ENCODE results near the gene CD101.

The CD101 gene

GRCh38 chr1:116987256-116987555 lies 14.4 kb upstream of the CD101 start:
- Histone ChIP-seq H3K9me3 (ENCODE audit: control insufficient read depth in 1 of 2, low read length in 2 of 2) (no peaks in the 10 kb centered on the region), H3K27ac (ENCODE audit: low read length) (no peak overlapping the region), H3K4me1 (ENCODE audit: control insufficient read depth in 1 of 2, insufficient read depth in 2 of 2, low read length in 2 of 2) (peaks cover 9 to 23% of the 10 kb centered on the region in 2 donors), H3K27me3 (ENCODE audit: low read depth, low read length) (no peaks in the 10 kb centered on the region), H3K36me3 (ENCODE audit: control insufficient read depth in 1 of 2, insufficient read depth in 2 of 2, low read length in 2 of 2) (peaks cover 0 to 13% of the 10 kb centered on the region in 2 donors), H3K4me3 (ENCODE audit: low read depth in 1 of 2, low read length in 2 of 2) (no peak overlapping the region)

- H3K9me3 ChIP-seq (ENCODE audit: control insufficient read depth in 1 of 2, low read length in 2 of 2) = no peaks in the 10 kb centered on the region
- H3K36me3 ChIP-seq (ENCODE audit: control insufficient read depth in 1 of 2, insufficient read depth in 2 of 2, low read length in 2 of 2) = peaks cover 0 to 18% of the 10 kb centered on the region in 2 donors
- no peak overlapping the region for H3K4me3 ChIP-seq (ENCODE audit: low read depth in 1 of 2, low read length in 2 of 2)
- no peak overlapping the region for H3K27ac ChIP-seq (ENCODE audit: low read length)
- H3K4me1 ChIP-seq (ENCODE audit: control insufficient read depth in 1 of 2, insufficient read depth in 2 of 2, low read length in 2 of 2) = peaks cover 9 to 23% of the 10 kb centered on the region in 2 donors
- H3K27me3 ChIP-seq (ENCODE audit: low read depth, low read length) = no peaks in the 10 kb centered on the region
Observed at GRCh38 chr1:116988248-116988647, 13.3 kb upstream of the CD101 start.

DNA sequence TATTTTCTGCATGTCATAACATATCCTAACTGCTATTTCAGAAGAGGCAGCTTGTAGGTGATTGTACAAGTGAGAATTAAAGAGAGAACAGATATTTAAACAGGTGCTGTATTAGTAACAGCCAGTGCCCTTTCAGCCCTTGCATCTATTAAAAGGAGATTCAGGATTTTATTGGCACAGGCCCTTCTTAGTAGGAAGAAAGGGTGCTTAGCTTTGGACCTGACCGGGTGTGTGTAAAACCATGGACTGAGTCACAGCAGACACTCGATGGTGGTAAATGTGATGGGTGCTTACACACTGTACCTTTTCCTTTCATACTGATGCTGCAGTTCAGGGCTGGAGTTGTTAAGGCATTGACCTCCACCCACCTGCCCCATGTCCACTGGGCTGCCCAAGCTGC lies 12.7 kb upstream of the CD101 start:
- Histone ChIP-seq H3K4me1 (ENCODE audit: control insufficient read depth in 1 of 2, insufficient read depth in 2 of 2, low read length in 2 of 2) (peaks cover 9 to 23% of the 10 kb centered on the region in 2 donors), H3K27ac (ENCODE audit: low read length) (no peak overlapping the region), H3K9me3 (ENCODE audit: control insufficient read depth in 1 of 2, low read length in 2 of 2) (no peaks in the 10 kb centered on the region), H3K27me3 (ENCODE audit: low read depth, low read length) (no peaks in the 10 kb centered on the region), H3K4me3 (ENCODE audit: low read depth in 1 of 2, low read length in 2 of 2) (no peak overlapping the region), H3K36me3 (ENCODE audit: control insufficient read depth in 1 of 2, insufficient read depth in 2 of 2, low read length in 2 of 2) (peaks cover 0 to 18% of the 10 kb centered on the region in 2 donors)

- Histone ChIP-seq H3K4me3 (ENCODE audit: low read depth in 1 of 2, low read length in 2 of 2) (no peak overlapping the region), H3K36me3 (ENCODE audit: control insufficient read depth in 1 of 2, insufficient read depth in 2 of 2, low read length in 2 of 2) (peaks cover 0 to 18% of the 10 kb centered on the region in 2 donors), H3K4me1 (ENCODE audit: control insufficient read depth in 1 of 2, insufficient read depth in 2 of 2, low read length in 2 of 2) (peaks cover 9 to 17% of the 10 kb centered on the region in 2 donors), H3K27ac (ENCODE audit: low read length) (no peak overlapping the region), H3K9me3 (ENCODE audit: control insufficient read depth in 1 of 2, low read length in 2 of 2) (no peaks in the 10 kb centered on the region), H3K27me3 (ENCODE audit: low read depth, low read length) (no peaks in the 10 kb centered on the region)
Observed at GRCh38 chr1:116989835-116990234, 11.7 kb upstream of the CD101 start.

- Histone ChIP-seq H3K27ac (ENCODE audit: low read length) (peak overlapping the region; percentile 32), H3K4me1 (ENCODE audit: control insufficient read depth in 1 of 2, insufficient read depth in 2 of 2, low read length in 2 of 2) (peaks cover 9 to 13% of the 10 kb centered on the region in 2 donors), H3K27me3 (ENCODE audit: low read depth, low read length) (no peaks in the 10 kb centered on the region), H3K36me3 (ENCODE audit: control insufficient read depth in 1 of 2, insufficient read depth in 2 of 2, low read length in 2 of 2) (peaks cover 0 to 18% of the 10 kb centered on the region in 2 donors), H3K4me3 (ENCODE audit: low read depth in 1 of 2, low read length in 2 of 2) (no peak overlapping the region), H3K9me3 (ENCODE audit: control insufficient read depth in 1 of 2, low read length in 2 of 2) (no peaks in the 10 kb centered on the region)
Observed at GRCh38 chr1:116990612-116991151, 10.9 kb upstream of the CD101 start.

GRCh38 chr1:116991171-116991845 lies 10.3 kb upstream of the CD101 start:
- H3K9me3 ChIP-seq (ENCODE audit: control insufficient read depth in 1 of 2, low read length in 2 of 2) = no peaks in the 10 kb centered on the region
- H3K4me1 ChIP-seq (ENCODE audit: control insufficient read depth in 1 of 2, insufficient read depth in 2 of 2, low read length in 2 of 2) = peaks cover 9 to 13% of the 10 kb centered on the region in 2 donors
- no peak overlapping the region for H3K4me3 ChIP-seq (ENCODE audit: low read depth in 1 of 2, low read length in 2 of 2)
- no peaks in the 10 kb centered on the region for H3K27me3 ChIP-seq (ENCODE audit: low read depth, low read length)
- H3K36me3 ChIP-seq (ENCODE audit: control insufficient read depth in 1 of 2, insufficient read depth in 2 of 2, low read length in 2 of 2) = peaks cover 0 to 17% of the 10 kb centered on the region in 2 donors
- peak overlapping the region; percentile 32 for H3K27ac ChIP-seq (ENCODE audit: low read length)

DNA sequence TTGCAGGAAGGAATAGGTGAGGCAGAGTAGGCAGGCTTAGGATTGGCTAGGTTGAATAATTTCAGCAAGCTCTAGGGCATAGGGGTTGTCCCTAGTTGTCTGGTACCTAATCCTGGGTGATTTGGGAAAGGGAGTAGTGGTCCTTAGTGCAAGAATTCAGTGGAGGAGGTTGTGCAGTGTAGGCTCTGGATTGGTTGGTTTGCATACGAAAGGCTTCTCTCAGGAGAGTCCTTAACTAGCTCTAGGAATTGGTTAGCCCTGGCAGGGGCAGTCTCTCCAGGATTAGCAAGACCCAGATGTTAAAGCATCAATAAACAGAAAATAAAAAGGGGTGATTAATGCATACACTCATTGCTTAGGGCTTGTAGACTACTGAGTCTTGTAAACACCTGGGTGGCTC lies 9.6 kb upstream of the CD101 start:
- no peak overlapping the region for H3K4me3 ChIP-seq (ENCODE audit: low read depth in 1 of 2, low read length in 2 of 2)
- peaks cover 0 to 12% of the 10 kb centered on the region in 2 donors for H3K36me3 ChIP-seq (ENCODE audit: control insufficient read depth in 1 of 2, insufficient read depth in 2 of 2, low read length in 2 of 2)
- H3K27ac ChIP-seq (ENCODE audit: low read length) = no peak overlapping the region
- no peaks in the 10 kb centered on the region for H3K9me3 ChIP-seq (ENCODE audit: control insufficient read depth in 1 of 2, low read length in 2 of 2)
- H3K27me3 ChIP-seq (ENCODE audit: low read depth, low read length) = no peaks in the 10 kb centered on the region
- peaks cover 9 to 13% of the 10 kb centered on the region in 2 donors for H3K4me1 ChIP-seq (ENCODE audit: control insufficient read depth in 1 of 2, insufficient read depth in 2 of 2, low read length in 2 of 2)

DNA sequence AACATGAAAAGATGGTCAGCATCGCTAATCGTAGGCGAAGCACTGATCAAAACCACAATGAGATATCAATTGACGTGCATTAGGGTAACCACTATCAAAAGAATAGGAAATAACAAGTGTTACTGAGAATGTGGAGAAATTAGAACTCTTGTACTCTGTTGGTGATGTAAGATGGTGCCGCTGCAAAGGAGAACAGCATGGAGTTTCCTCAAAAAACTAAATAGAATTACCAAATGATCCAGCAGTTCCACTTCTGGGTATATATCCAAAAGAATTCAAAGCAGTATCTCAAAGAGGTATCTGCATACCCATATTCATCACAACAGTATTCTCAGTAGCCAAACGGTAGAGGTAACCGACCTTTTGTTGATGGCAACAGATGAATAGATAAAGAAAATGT lies 8.3 kb upstream of the CD101 start:
- peaks cover 4 to 13% of the 10 kb centered on the region in 2 donors for H3K4me1 ChIP-seq (ENCODE audit: control insufficient read depth in 1 of 2, insufficient read depth in 2 of 2, low read length in 2 of 2)
- H3K27me3 ChIP-seq (ENCODE audit: low read depth, low read length) = no peaks in the 10 kb centered on the region
- H3K36me3 ChIP-seq (ENCODE audit: control insufficient read depth in 1 of 2, insufficient read depth in 2 of 2, low read length in 2 of 2) = peaks cover 0 to 9% of the 10 kb centered on the region in 2 donors
- H3K9me3 ChIP-seq (ENCODE audit: control insufficient read depth in 1 of 2, low read length in 2 of 2) = no peaks in the 10 kb centered on the region
- H3K4me3 ChIP-seq (ENCODE audit: low read depth in 1 of 2, low read length in 2 of 2) = no peak overlapping the region
- H3K27ac ChIP-seq (ENCODE audit: low read length) = no peak overlapping the region

GRCh38 chr1:116994411-116994810 lies 7.1 kb upstream of the CD101 start:
- peaks cover 0 to 9% of the 10 kb centered on the region in 2 donors for H3K36me3 ChIP-seq (ENCODE audit: control insufficient read depth in 1 of 2, insufficient read depth in 2 of 2, low read length in 2 of 2)
- no peaks in the 10 kb centered on the region for H3K27me3 ChIP-seq (ENCODE audit: low read depth, low read length)
- H3K4me3 ChIP-seq (ENCODE audit: low read depth in 1 of 2, low read length in 2 of 2) = no peak overlapping the region
- no peaks in the 10 kb centered on the region for H3K9me3 ChIP-seq (ENCODE audit: control insufficient read depth in 1 of 2, low read length in 2 of 2)
- H3K4me1 ChIP-seq (ENCODE audit: control insufficient read depth in 1 of 2, insufficient read depth in 2 of 2, low read length in 2 of 2) = peaks cover 0 to 4% of the 10 kb centered on the region in 2 donors
- no peak overlapping the region for H3K27ac ChIP-seq (ENCODE audit: low read length)

DNA sequence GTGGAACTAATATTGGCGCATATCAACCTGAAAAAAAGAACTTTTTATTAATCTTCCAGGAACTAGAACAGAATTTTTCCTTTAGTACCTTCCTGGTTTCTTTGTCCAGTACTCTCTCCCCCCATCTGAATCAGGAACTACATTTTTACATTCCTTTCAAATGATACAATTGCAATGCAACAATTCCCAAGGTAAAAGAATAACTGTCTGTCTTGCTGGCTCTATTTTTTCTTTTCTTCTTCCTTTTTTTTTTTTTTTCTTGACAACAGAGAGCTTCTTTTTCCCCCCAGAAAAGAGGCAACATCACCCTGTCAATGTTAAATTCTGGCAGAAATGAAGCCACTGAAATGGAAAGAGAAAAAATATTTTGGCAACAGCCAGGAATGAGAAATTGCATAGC lies 4.5 kb upstream of the CD101 start:
- Histone ChIP-seq H3K36me3 (ENCODE audit: control insufficient read depth in 1 of 2, insufficient read depth in 2 of 2, low read length in 2 of 2) (peaks cover 0 to 5% of the 10 kb centered on the region in 2 donors), H3K9me3 (ENCODE audit: control insufficient read depth in 1 of 2, low read length in 2 of 2) (no peaks in the 10 kb centered on the region), H3K27me3 (ENCODE audit: low read depth, low read length) (no peaks in the 10 kb centered on the region), H3K4me3 (ENCODE audit: low read depth in 1 of 2, low read length in 2 of 2) (no peak overlapping the region), H3K27ac (ENCODE audit: low read length) (no peak overlapping the region), H3K4me1 (ENCODE audit: control insufficient read depth in 1 of 2, insufficient read depth in 2 of 2, low read length in 2 of 2) (no peaks in the 10 kb centered on the region)

DNA sequence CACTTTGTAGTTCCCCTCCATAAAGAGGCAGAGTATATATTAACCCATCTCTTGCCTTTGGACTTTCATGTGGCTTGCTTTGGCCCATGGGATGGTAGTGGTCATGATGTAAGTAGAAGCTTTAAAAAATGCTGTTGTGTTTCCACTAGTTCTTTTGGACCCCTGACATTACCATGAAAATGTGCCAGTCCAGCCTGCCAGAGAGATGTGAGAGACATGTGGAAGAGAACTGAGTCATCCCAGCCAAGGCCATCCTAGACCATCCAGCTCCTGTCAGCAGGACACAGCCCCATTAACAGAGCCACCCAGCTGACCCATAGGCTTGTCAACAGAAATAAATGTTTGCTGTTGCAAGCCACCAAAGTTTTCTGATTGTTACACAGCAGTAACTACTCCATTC lies 3.9 kb upstream of the CD101 start:
- H3K27me3 ChIP-seq (ENCODE audit: low read depth, low read length) = no peaks in the 10 kb centered on the region
- no peaks in the 10 kb centered on the region for H3K9me3 ChIP-seq (ENCODE audit: control insufficient read depth in 1 of 2, low read length in 2 of 2)
- no peak overlapping the region for H3K4me3 ChIP-seq (ENCODE audit: low read depth in 1 of 2, low read length in 2 of 2)
- peaks cover 0 to 5% of the 10 kb centered on the region in 2 donors for H3K36me3 ChIP-seq (ENCODE audit: control insufficient read depth in 1 of 2, insufficient read depth in 2 of 2, low read length in 2 of 2)
- no peaks in the 10 kb centered on the region for H3K4me1 ChIP-seq (ENCODE audit: control insufficient read depth in 1 of 2, insufficient read depth in 2 of 2, low read length in 2 of 2)
- no peak overlapping the region for H3K27ac ChIP-seq (ENCODE audit: low read length)

- H3K27me3 ChIP-seq (ENCODE audit: low read depth, low read length) = no peaks in the 10 kb centered on the region
- no peaks in the 10 kb centered on the region for H3K9me3 ChIP-seq (ENCODE audit: control insufficient read depth in 1 of 2, low read length in 2 of 2)
- no peaks in the 10 kb centered on the region for H3K4me1 ChIP-seq (ENCODE audit: control insufficient read depth in 1 of 2, insufficient read depth in 2 of 2, low read length in 2 of 2)
- H3K36me3 ChIP-seq (ENCODE audit: control insufficient read depth in 1 of 2, insufficient read depth in 2 of 2, low read length in 2 of 2) = no peaks in the 10 kb centered on the region
- H3K4me3 ChIP-seq (ENCODE audit: low read depth in 1 of 2, low read length in 2 of 2) = no peak overlapping the region
- no peak overlapping the region for H3K27ac ChIP-seq (ENCODE audit: low read length)
Observed at GRCh38 chr1:116999596-116999995, 2.0 kb upstream of the CD101 start.

Data from muscle layer of duodenum (tissue), 2 donors.